ENCODE measurements around the gene PTPA. TPM values are rescaled to one million over a fixed set of nuclear protein-coding genes. Genes with fewer than 3 reads are reported as not detected.

The PTPA gene
- total and polyA plus RNA-seq, 10 of the 15 experiments (the other 5 are each of a cell fraction or from before 2014, with no cell fraction given), result 1.6 to 111 (median 55.1) TPM

DNA sequence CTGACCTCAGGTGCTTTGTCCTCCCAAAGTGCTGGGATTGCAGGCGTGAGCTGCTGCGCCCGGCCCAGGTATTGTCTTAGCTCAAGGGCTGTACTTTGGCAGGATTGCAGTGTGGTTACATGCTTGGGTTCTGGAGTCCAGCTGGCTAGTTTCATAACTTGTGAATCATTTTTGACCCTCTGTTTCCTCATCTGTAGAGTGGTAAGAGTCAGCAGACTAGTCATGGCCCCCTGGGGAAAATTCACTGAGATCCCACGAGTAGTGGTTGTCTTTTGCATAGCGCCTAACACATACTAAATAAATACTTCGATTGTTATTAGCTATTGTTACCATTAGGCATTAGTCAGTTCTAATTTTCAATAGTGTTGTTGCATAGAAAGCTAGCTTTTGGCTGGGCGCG is 14.3 kb downstream of the PTPA start:
- Histone ChIP-seq H3K4me2 (ENCODE audit: control insufficient read depth, insufficient read depth) (no peak overlapping the region; the same call in 1 of the 2 replicates), H3K9me3 (replicated peaks; ENCODE audit: control insufficient read depth, insufficient read depth, low read length) (no peaks in the 10 kb centered on the region), H3K9ac (ENCODE audit: control insufficient read depth, insufficient read depth, low read length) (no peak overlapping the region), H4K20me1 (ENCODE audit: control insufficient read depth, insufficient read depth) (no peaks in the 10 kb centered on the region), H3K79me2 (ENCODE audit: control insufficient read depth, insufficient read depth, low read length) (no peaks in the 10 kb centered on the region), H3K27me3 (replicated peaks in 1 of 2; ENCODE audit: control insufficient read depth in 2 of 2, insufficient read depth in 2 of 2, low read length in 1 of 2) (no peaks in the 10 kb centered on the region), H2AFZ (ENCODE audit: control insufficient read depth, low read depth, low read length) (no peak overlapping the region), H3K4me1 (ENCODE audit: control insufficient read depth, insufficient read depth, low read length) (peaks cover 3% of the 10 kb centered on the region; the same call in 1 of the 2 replicates), H3K36me3 (ENCODE audit: control insufficient read depth in 2 of 2, insufficient read depth in 2 of 2, low read length in 1 of 2) (peaks cover 20 to 21% of the 10 kb centered on the region in 2 experiments), H3K27ac (ENCODE audit: control insufficient read depth, insufficient read depth) (no peak overlapping the region), H3K4me3 (no peak overlapping the region)
- DNase-seq (ENCODE audit: low read depth, low spot score) (no peak), FAIRE-seq (no peak), ATAC-seq (peak; percentile 97)
- in situ Hi-C loops (cut with MboI), result no loop called here
- WGBS (ENCODE audit: insufficient coverage, insufficient replicate concordance, low lambda C conversion rate, missing lambda C conversion rate), result 3% methylated on average over 8 of the region's 8 CpGs
- RAD21 ChIA-PET (ENCODE audit: unreplicated experiment), result interaction anchor here (0.9 to 1.5 kb wide), 7 partner anchors 12 to 502 kb away, joined by 3 to 7 read pairs (median 3); partner anchors contain the start of genes CRAT, PTPA and SH3GLB2
- SMC1A ChIA-PET (ENCODE audit: uncharacterized antibody, unreplicated experiment), result interaction anchor here (0.9 to 2.2 kb wide), 5 partner anchors 12 to 455 kb away, joined by 3 to 11 read pairs (median 4); no protein-coding TSS in a partner anchor
- BruUV-seq (replicated peaks), result no TSS peak
- CTCF ChIA-PET, result interaction anchor here (0.8 to 11.5 kb wide), 10 partner anchors 8 to 665 kb away, joined by 3 to 175 read pairs (median 5); partner anchors contain the start of gene NTMT1
- intact Hi-C loops (cut with micrococcal nuclease; ENCODE audit: unreplicated experiment), result no loop called here
- POLR2A ChIA-PET, result interaction anchor here (1.2 to 2.5 kb wide), 3 partner anchors 11 to 14 kb away, joined by 3 to 14 read pairs (median 5); no protein-coding TSS in a partner anchor
- TF ChIP-seq FOS (IDR thresholded peaks at IDR 0.05; ENCODE audit: borderline replicate concordance, extremely low read depth, insufficient read length), result no peak
- no peak for TF ChIP-seq MTA3 (IDR thresholded peaks at IDR 0.05; ENCODE audit: borderline replicate concordance, low read length)
- no peak for TF ChIP-seq TARDBP (IDR thresholded peaks at IDR 0.05; ENCODE audit: borderline replicate concordance)
- TF ChIP-seq ZNF24 (IDR thresholded peaks at IDR 0.05), result no peak
- no peak for TF ChIP-seq ZNF622 (IDR thresholded peaks at IDR 0.05)
- TF ChIP-seq BACH1 (IDR thresholded peaks at IDR 0.05; ENCODE audit: borderline replicate concordance), result no peak
- TF ChIP-seq BCL3 (IDR thresholded peaks at IDR 0.05; ENCODE audit: borderline replicate concordance, insufficient read depth, low read depth, low read length, poor library complexity, severe bottlenecking), result no peak
- peak in 1 of 2 experiments; percentile 19; a peak in 1 of 4 replicates for TF ChIP-seq BHLHE40 (IDR thresholded peaks at IDR 0.05; ENCODE audit: borderline replicate concordance in 1 of 2, low read depth in 2 of 2, low read length in 1 of 2)
- TF ChIP-seq ASH2L (IDR thresholded peaks at IDR 0.05; ENCODE audit: borderline replicate concordance, low read depth), result no peak
- TF ChIP-seq HDAC2 (IDR thresholded peaks at IDR 0.05), result no peak
- TF ChIP-seq TAF1 (IDR thresholded peaks at IDR 0.05; ENCODE audit: borderline replicate concordance, low read depth, low read length), result no peak
- no peak for TF ChIP-seq NBN (IDR thresholded peaks at IDR 0.05)
- no peak for TF ChIP-seq NR2C2 (IDR thresholded peaks at IDR 0.05; ENCODE audit: borderline replicate concordance, control insufficient read depth, insufficient read length, low read depth)
- TF ChIP-seq RUNX3 (IDR thresholded peaks at IDR 0.05; ENCODE audit: low read length), result peak; percentile 46
- TF ChIP-seq RELB (IDR thresholded peaks at IDR 0.05; ENCODE audit: low read depth), result no peak
- TF ChIP-seq, protein P1, sequence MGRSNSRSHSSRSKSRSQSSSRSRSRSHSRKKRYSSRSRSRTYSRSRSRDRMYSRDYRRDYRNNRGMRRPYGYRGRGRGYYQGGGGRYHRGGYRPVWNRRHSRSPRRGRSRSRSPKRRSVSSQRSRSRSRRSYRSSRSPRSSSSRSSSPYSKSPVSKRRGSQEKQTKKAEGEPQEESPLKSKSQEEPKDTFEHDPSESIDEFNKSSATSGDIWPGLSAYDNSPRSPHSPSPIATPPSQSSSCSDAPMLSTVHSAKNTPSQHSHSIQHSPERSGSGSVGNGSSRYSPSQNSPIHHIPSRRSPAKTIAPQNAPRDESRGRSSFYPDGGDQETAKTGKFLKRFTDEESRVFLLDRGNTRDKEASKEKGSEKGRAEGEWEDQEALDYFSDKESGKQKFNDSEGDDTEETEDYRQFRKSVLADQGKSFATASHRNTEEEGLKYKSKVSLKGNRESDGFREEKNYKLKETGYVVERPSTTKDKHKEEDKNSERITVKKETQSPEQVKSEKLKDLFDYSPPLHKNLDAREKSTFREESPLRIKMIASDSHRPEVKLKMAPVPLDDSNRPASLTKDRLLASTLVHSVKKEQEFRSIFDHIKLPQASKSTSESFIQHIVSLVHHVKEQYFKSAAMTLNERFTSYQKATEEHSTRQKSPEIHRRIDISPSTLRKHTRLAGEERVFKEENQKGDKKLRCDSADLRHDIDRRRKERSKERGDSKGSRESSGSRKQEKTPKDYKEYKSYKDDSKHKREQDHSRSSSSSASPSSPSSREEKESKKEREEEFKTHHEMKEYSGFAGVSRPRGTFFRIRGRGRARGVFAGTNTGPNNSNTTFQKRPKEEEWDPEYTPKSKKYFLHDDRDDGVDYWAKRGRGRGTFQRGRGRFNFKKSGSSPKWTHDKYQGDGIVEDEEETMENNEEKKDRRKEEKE (IDR thresholded peaks at IDR 0.05), result no peak
- TF ChIP-seq JUNB (IDR thresholded peaks at IDR 0.05), result peak; percentile 37; the same call in 1 of the 2 replicates
- TF ChIP-seq IKZF2 (IDR thresholded peaks at IDR 0.05), result peak; percentile 15 to 20; a peak in 1 of 4 replicates
